ENCODE data around the gene GALNT2. TPM values are rescaled to one million over a fixed set of nuclear protein-coding genes. Genes with fewer than 3 reads are reported as not detected.

The GALNT2 gene
- total and polyA plus RNA-seq, 4 donors = 47.5 to 182 (median 114) TPM

DNA sequence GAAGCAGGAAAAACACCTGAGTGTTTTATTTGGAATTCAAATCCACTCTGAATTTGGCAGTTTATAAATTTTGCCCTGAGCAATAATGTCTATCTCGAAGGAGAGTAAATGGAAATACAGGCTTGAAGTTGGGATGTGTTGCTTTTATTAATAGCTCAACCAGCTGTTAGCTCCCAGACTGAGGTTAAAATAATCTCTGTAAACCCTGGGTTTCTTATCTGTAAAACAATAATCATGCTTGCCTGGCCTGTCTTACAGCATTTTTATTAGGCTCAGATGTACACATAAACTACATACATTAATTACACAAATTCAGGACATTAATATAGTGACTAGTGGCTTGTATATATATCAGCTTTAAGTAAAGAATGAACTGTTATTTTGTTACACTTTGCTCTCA is 148.5 kb downstream of the GALNT2 start (continued):
- TF ChIP-seq YY1 (IDR thresholded peaks at IDR 0.05) (no peak), NR2F2 (IDR thresholded peaks at IDR 0.05) (no peak), GABPA (IDR thresholded peaks at IDR 0.05 in 1 of 2, conservative IDR thresholded peaks at IDR 0.05 in 1 of 2) (no peak), HNF4G (IDR thresholded peaks at IDR 0.05) (no peak), ZBTB33 (IDR thresholded peaks at IDR 0.05) (no peak)

DNA sequence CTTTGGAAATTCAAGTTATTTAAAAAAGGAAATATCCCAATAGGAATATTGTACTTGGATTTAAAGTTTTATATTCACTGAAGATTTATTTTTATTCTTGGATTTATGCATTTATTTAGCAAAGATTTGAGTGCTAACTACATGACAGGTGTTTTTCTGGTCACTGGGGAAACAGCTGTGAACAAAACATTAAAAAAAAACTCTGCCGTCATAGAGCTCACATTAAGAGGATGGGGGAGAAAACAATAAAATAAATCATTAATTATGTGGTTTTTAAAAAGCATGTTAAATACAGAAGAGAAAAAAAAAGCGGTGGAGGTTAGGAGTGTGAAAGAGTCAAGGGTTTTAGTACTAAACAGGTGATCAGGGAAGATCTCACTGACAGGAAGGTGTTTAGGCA is 149.9 kb downstream of the GALNT2 start:
- 97% methylated on average over 2 of the region's 2 CpGs for WGBS
- no peaks in the 10 kb centered on the region for H3K9me3 ChIP-seq (ENCODE audit: control insufficient read depth in 4 of 4, low read length in 3 of 4)
- H3K4me3 ChIP-seq (ENCODE audit: low read depth in 1 of 3, low read length in 3 of 3) = no peak overlapping the region
- H3K27ac ChIP-seq (ENCODE audit: low read depth in 1 of 2, low read length in 2 of 2) = no peak overlapping the region
- no peaks in the 10 kb centered on the region for H3K27me3 ChIP-seq (ENCODE audit: control insufficient read depth in 4 of 4, insufficient read depth in 4 of 4, low read length in 3 of 4)
- TF ChIP-seq HNF4A (conservative IDR thresholded peaks at IDR 0.05) = no peak
- no peak for TF ChIP-seq RAD21 (IDR thresholded peaks at IDR 0.05)
- TF ChIP-seq, protein P1, sequence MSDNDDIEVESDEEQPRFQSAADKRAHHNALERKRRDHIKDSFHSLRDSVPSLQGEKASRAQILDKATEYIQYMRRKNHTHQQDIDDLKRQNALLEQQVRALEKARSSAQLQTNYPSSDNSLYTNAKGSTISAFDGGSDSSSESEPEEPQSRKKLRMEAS (IDR thresholded peaks at IDR 0.05) = no peak
- TF ChIP-seq, protein P2, sequence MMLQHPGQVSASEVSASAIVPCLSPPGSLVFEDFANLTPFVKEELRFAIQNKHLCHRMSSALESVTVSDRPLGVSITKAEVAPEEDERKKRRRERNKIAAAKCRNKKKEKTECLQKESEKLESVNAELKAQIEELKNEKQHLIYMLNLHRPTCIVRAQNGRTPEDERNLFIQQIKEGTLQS (IDR thresholded peaks at IDR 0.05) = no peak
- no peak for TF ChIP-seq JUND (IDR thresholded peaks at IDR 0.05)
- no peak for TF ChIP-seq NR2F2 (IDR thresholded peaks at IDR 0.05)
- TF ChIP-seq GABPA (IDR thresholded peaks at IDR 0.05 in 1 of 2, conservative IDR thresholded peaks at IDR 0.05 in 1 of 2) = no peak
- TF ChIP-seq, protein P3, sequence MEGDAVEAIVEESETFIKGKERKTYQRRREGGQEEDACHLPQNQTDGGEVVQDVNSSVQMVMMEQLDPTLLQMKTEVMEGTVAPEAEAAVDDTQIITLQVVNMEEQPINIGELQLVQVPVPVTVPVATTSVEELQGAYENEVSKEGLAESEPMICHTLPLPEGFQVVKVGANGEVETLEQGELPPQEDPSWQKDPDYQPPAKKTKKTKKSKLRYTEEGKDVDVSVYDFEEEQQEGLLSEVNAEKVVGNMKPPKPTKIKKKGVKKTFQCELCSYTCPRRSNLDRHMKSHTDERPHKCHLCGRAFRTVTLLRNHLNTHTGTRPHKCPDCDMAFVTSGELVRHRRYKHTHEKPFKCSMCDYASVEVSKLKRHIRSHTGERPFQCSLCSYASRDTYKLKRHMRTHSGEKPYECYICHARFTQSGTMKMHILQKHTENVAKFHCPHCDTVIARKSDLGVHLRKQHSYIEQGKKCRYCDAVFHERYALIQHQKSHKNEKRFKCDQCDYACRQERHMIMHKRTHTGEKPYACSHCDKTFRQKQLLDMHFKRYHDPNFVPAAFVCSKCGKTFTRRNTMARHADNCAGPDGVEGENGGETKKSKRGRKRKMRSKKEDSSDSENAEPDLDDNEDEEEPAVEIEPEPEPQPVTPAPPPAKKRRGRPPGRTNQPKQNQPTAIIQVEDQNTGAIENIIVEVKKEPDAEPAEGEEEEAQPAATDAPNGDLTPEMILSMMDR (IDR thresholded peaks at IDR 0.05; ENCODE audit: low read depth, low read length, missing input control) = no peak
- TF ChIP-seq RXRA (IDR thresholded peaks at IDR 0.05) = no peak
- TF ChIP-seq FOXA2 (IDR thresholded peaks at IDR 0.05) = no peak
- TF ChIP-seq FOXA1 (IDR thresholded peaks at IDR 0.05) = no peak
- no peak for TF ChIP-seq TAF1 (conservative IDR thresholded peaks at IDR 0.05)
- peaks cover 0 to 2% (median 0%) of the 10 kb centered on the region in 4 donors for H3K36me3 ChIP-seq (ENCODE audit: control insufficient read depth in 4 of 4, insufficient read depth in 3 of 4, low read depth in 1 of 4, low read length in 3 of 4)
- no peak for DNase-seq (ENCODE audit: low spot score)
- peaks cover 6 to 12% (median 12%) of the 10 kb centered on the region in 4 donors for H3K4me1 ChIP-seq (ENCODE audit: control insufficient read depth in 4 of 4, insufficient read depth in 4 of 4, low read length in 3 of 4)
- no peak overlapping the region for H3K9ac ChIP-seq (ENCODE audit: low read depth in 1 of 2, low read length in 2 of 2)

DNA sequence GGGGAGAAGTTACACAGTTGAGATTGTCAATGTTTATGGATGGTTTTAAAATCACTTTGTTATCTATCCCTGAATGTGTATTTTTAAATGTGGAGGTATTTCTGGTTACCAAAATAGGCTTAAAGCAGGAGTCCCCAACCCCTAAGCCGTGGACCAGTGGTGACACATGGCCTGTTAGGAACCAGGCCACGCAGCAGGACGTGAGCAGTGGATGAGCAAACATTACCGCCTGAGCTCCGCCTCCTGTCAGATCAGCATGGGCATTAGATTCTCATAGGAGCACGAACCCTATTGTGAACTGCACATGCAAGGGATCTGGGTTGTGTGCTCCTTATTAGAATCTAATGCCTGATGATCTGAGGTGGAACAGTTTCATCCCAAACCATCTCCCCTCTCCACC is 151.6 kb downstream of the GALNT2 start:
- H3K9me3 ChIP-seq (ENCODE audit: control insufficient read depth in 4 of 4, low read length in 3 of 4) = no peaks in the 10 kb centered on the region
- 74% methylated on average over 6 of the region's 6 CpGs for WGBS
- no peak for TF ChIP-seq HNF4G (IDR thresholded peaks at IDR 0.05)
- TF ChIP-seq, protein P1 (IDR thresholded peaks at IDR 0.05) = no peak
- TF ChIP-seq, protein P3 (IDR thresholded peaks at IDR 0.05; ENCODE audit: low read depth, low read length, missing input control) = no peak
- TF ChIP-seq, protein P2 (IDR thresholded peaks at IDR 0.05) = no peak
- TF ChIP-seq TAF1 (conservative IDR thresholded peaks at IDR 0.05) = no peak
- no peak for TF ChIP-seq ZBTB33 (IDR thresholded peaks at IDR 0.05)
- TF ChIP-seq RAD21 (IDR thresholded peaks at IDR 0.05) = no peak
- TF ChIP-seq FOXA2 (IDR thresholded peaks at IDR 0.05) = no peak
- no peak for TF ChIP-seq FOXA1 (IDR thresholded peaks at IDR 0.05)
- TF ChIP-seq NR2F2 (IDR thresholded peaks at IDR 0.05) = no peak
- no peak for TF ChIP-seq JUND (IDR thresholded peaks at IDR 0.05)
- TF ChIP-seq GABPA (IDR thresholded peaks at IDR 0.05 in 1 of 2, conservative IDR thresholded peaks at IDR 0.05 in 1 of 2) = no peak
- TF ChIP-seq SP1 (IDR thresholded peaks at IDR 0.05) = no peak
- TF ChIP-seq HNF4A (conservative IDR thresholded peaks at IDR 0.05) = no peak
- TF ChIP-seq EGR1 (IDR thresholded peaks at IDR 0.05; ENCODE audit: low read depth in 2 of 2) = no peak
- no peak for TF ChIP-seq YY1 (IDR thresholded peaks at IDR 0.05)
- no peak for TF ChIP-seq RXRA (IDR thresholded peaks at IDR 0.05)

More for the DNA sequence above, 151.6 kb downstream of the GALNT2 start:
- no peak overlapping the region for H3K9ac ChIP-seq (ENCODE audit: low read depth in 1 of 2, low read length in 2 of 2)
- H3K27me3 ChIP-seq (ENCODE audit: control insufficient read depth in 4 of 4, insufficient read depth in 4 of 4, low read length in 3 of 4) = no peaks in the 10 kb centered on the region
- H3K27ac ChIP-seq (ENCODE audit: low read depth in 1 of 2, low read length in 2 of 2) = no peak overlapping the region
- H3K36me3 ChIP-seq (ENCODE audit: control insufficient read depth in 4 of 4, insufficient read depth in 3 of 4, low read depth in 1 of 4, low read length in 3 of 4) = peaks cover 0 to 2% (median 0%) of the 10 kb centered on the region in 4 donors
- DNase-seq (ENCODE audit: low spot score) = no peak
- H3K4me1 ChIP-seq (ENCODE audit: control insufficient read depth in 4 of 4, insufficient read depth in 4 of 4, low read length in 3 of 4) = peaks cover 6 to 12% (median 12%) of the 10 kb centered on the region in 4 donors
- no peak overlapping the region for H3K4me3 ChIP-seq (ENCODE audit: low read depth in 1 of 3, low read length in 3 of 3)
